Endothelial cell of umbilical vein (primary cell): ENCODE data around the gene P2RX3.

Experiments used
- EZH2 ChIP-seq: IDR thresholded peaks from 2 replicates; pipeline ENCODE4 v1.6.1; 2012; ENCODE audit warnings: borderline replicate concordance, low read depth, mild to moderate bottlenecking, moderate library complexity, low read length, inconsistent platforms; ENCODE audit not compliant: severe bottlenecking
- FOS ChIP-seq: IDR thresholded peaks from 2 replicates; pipeline ENCODE4 v1.6.1; 2011; ENCODE audit warnings: mild to moderate bottlenecking, low read length, moderate library complexity, borderline replicate concordance; ENCODE audit not compliant: insufficient read depth
- MAX ChIP-seq: IDR thresholded peaks from 2 replicates; pipeline ENCODE4 v1.6.1; 2011; ENCODE audit not compliant: insufficient read depth, insufficient read length
- MYC ChIP-seq: IDR thresholded peaks from one replicate; pipeline ENCODE4 v1.6.1; 2011; ENCODE audit warnings: mild to moderate bottlenecking, low read depth, low read length
- POLR2A ChIP-seq: IDR thresholded peaks from 2 replicates; pipeline ENCODE4 v1.6.1; 2012; ENCODE audit warnings: low read depth, mild to moderate bottlenecking, control low read depth, low read length
- POLR2AphosphoS5 ChIP-seq: IDR thresholded peaks from 2 replicates; pipeline ENCODE4 v1.6.1; 2012; ENCODE audit warnings: low read depth, mild to moderate bottlenecking, control low read depth, low read length, moderate library complexity; ENCODE audit not compliant: insufficient read depth
- TF ChIP-seq, protein P1 (sequence below), 2 donors: IDR thresholded peaks; 1 replicate in 1 of 2; 2 replicates in 1 of 2; pipeline ENCODE4 v1.5.1; 2011; ENCODE audit warnings: low read length in 2 of 2, mild to moderate bottlenecking in 2 of 2, moderate library complexity in 2 of 2, control low read depth in 1 of 2, inconsistent platforms in 1 of 2, low read depth in 1 of 2; ENCODE audit not compliant: insufficient read depth in 1 of 2; ENCODE audit errors: extremely low read depth in 1 of 2

GRCh38 chr11:57348636-57349313 lies 10.6 kb downstream of the P2RX3 start:
- TF ChIP-seq, protein P1, sequence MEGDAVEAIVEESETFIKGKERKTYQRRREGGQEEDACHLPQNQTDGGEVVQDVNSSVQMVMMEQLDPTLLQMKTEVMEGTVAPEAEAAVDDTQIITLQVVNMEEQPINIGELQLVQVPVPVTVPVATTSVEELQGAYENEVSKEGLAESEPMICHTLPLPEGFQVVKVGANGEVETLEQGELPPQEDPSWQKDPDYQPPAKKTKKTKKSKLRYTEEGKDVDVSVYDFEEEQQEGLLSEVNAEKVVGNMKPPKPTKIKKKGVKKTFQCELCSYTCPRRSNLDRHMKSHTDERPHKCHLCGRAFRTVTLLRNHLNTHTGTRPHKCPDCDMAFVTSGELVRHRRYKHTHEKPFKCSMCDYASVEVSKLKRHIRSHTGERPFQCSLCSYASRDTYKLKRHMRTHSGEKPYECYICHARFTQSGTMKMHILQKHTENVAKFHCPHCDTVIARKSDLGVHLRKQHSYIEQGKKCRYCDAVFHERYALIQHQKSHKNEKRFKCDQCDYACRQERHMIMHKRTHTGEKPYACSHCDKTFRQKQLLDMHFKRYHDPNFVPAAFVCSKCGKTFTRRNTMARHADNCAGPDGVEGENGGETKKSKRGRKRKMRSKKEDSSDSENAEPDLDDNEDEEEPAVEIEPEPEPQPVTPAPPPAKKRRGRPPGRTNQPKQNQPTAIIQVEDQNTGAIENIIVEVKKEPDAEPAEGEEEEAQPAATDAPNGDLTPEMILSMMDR (IDR thresholded peaks at IDR 0.05; ENCODE audit: extremely low read depth in 1 of 2, insufficient read depth in 1 of 2, low read depth in 1 of 2, low read length in 2 of 2) = no peak
- TF ChIP-seq MAX (no peak), FOS (no peak), MYC (no peak), EZH2 (no peak), POLR2A (no peak), POLR2AphosphoS5 (no peak)
